Caco-2 (cell line): ENCODE data around the gene L3MBTL4. TPM values are rescaled to one million over a fixed set of nuclear protein-coding genes. Genes with fewer than 3 reads are reported as not detected.

Experiments
- BruUV-seq: library from RNA; stranded (reverse); fragments of 400-500 nt; replicated peaks from 2 replicates; lab custom pipeline; 2021; lab: Mats Ljungman, UMichigan
- CTCF ChIA-PET: fragments of 300-600 bp; sonication (Branson Sonifier 250); formaldehyde crosslinking; loops from one replicate; lab custom pipeline; 2022; ENCODE audit warnings: antibody characterized with exemption; lab: Charles Lee
- POLR2A ChIA-PET: fragments of 300-600 bp; sonication (Branson Sonifier 250); formaldehyde crosslinking; loops from one replicate; lab custom pipeline; 2022; ENCODE audit warnings: antibody characterized with exemption; lab: Charles Lee
- DNase-seq, 2 experiments: peaks; one replicate each; pipeline versions ENCODE4 v3.0.0 to v3.0.0-alpha.2; 2020 to 2022
- H3K27me3 ChIP-seq: replicated peaks from 2 replicates; pipeline ENCODE4 v1.6.0; 2011; ENCODE audit warnings: low read length; ENCODE audit not compliant: control insufficient read depth, insufficient read depth
- H3K36me3 ChIP-seq: 2 replicates; pipeline ENCODE4 v1.5.1; 2011; ENCODE audit warnings: low read length; ENCODE audit not compliant: control insufficient read depth, insufficient read depth
- H3K4me1 ChIP-seq: fragments of 250-450 bp; sonication (Bioruptor Pico); 2 replicates; pipeline ENCODE4 v1.5.1; 2020; ENCODE audit warnings: mild to moderate bottlenecking
- H3K4me3 ChIP-seq: 2 replicates; pipeline ENCODE4 v1.5.1; 2011; ENCODE audit warnings: low read depth, mild to moderate bottlenecking, control low read depth, low read length
- H3K9me3 ChIP-seq: fragments of 250-450 bp; sonication (Bioruptor Pico); 2 replicates; pipeline ENCODE4 v1.5.1; 2020; ENCODE audit warnings: mild to moderate bottlenecking, moderate library complexity
- H3K27ac Mint-ChIP-seq: one replicate; pipeline ENCODE4 v1.8.0; 2022; ENCODE audit warnings: mixed read lengths; ENCODE audit not compliant: unreplicated experiment
- H3K27me3 Mint-ChIP-seq: one replicate; pipeline ENCODE4 v1.8.0; 2022; ENCODE audit warnings: mixed read lengths; ENCODE audit not compliant: insufficient read depth, unreplicated experiment
- H3K36me3 Mint-ChIP-seq: one replicate; pipeline ENCODE4 v1.8.0; 2022; ENCODE audit warnings: mild to moderate bottlenecking, mixed read lengths; ENCODE audit not compliant: insufficient read depth, unreplicated experiment
- H3K4me1 Mint-ChIP-seq: one replicate; pipeline ENCODE4 v1.8.0; 2022; ENCODE audit warnings: low read depth, mixed read lengths; ENCODE audit not compliant: unreplicated experiment
- H3K4me3 Mint-ChIP-seq: one replicate; pipeline ENCODE4 v1.8.0; 2022; ENCODE audit warnings: mild to moderate bottlenecking, moderate library complexity, mixed read lengths; ENCODE audit not compliant: unreplicated experiment
- H3K9me3 Mint-ChIP-seq: one replicate; pipeline ENCODE4 v1.8.0; 2022; ENCODE audit warnings: mixed read lengths; ENCODE audit not compliant: unreplicated experiment
- intact Hi-C: fragments of 100-400 bp; cut with micrococcal nuclease; formaldehyde crosslinking; loops from one replicate; pipeline ENCODE4 v1.10.0; 2022; ENCODE audit not compliant: unreplicated experiment
- total RNA-seq: library from RNA; stranded (reverse); gene quantifications from 2 replicates; pipeline ENCODE4 v1.2.3, GENCODE V29; 2022
- TF ChIP-seq, protein P1 (sequence below), 2 experiments: fragments of 200-600 bp in 1 of 2; IDR thresholded peaks; 1 replicate in 1 of 2; 2 replicates in 1 of 2; pipeline versions ENCODE4 v1.5.1 to v1.8.0; 2011 to 2022; ENCODE audit warnings: antibody characterized with exemption in 1 of 2, control low read depth in 1 of 2, inconsistent platforms in 1 of 2, low read depth in 1 of 2, low read length in 1 of 2, mild to moderate bottlenecking in 1 of 2, moderate library complexity in 1 of 2; ENCODE audit not compliant: insufficient read depth in 1 of 2, severe bottlenecking in 1 of 2, unreplicated experiment in 1 of 2

The L3MBTL4 gene
- total RNA-seq, 1 experiment from 2014 or later: 0.23 TPM

GRCh38 chr18:5966514-5966913 is 448.2 kb downstream of the L3MBTL4 start:
- DNase-seq: no peak
- intact Hi-C loops: no loop called here
- Mint-ChIP-seq H3K4me1 (peaks cover 6% of the 10 kb centered on the region), H3K36me3 (no peaks in the 10 kb centered on the region), H3K27me3 (peaks cover 9% of the 10 kb centered on the region), H3K9me3 (no peaks in the 10 kb centered on the region), H3K27ac (no peak overlapping the region), H3K4me3 (no peak overlapping the region)
- TF ChIP-seq, protein P1, sequence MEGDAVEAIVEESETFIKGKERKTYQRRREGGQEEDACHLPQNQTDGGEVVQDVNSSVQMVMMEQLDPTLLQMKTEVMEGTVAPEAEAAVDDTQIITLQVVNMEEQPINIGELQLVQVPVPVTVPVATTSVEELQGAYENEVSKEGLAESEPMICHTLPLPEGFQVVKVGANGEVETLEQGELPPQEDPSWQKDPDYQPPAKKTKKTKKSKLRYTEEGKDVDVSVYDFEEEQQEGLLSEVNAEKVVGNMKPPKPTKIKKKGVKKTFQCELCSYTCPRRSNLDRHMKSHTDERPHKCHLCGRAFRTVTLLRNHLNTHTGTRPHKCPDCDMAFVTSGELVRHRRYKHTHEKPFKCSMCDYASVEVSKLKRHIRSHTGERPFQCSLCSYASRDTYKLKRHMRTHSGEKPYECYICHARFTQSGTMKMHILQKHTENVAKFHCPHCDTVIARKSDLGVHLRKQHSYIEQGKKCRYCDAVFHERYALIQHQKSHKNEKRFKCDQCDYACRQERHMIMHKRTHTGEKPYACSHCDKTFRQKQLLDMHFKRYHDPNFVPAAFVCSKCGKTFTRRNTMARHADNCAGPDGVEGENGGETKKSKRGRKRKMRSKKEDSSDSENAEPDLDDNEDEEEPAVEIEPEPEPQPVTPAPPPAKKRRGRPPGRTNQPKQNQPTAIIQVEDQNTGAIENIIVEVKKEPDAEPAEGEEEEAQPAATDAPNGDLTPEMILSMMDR (IDR thresholded peaks at IDR 0.05; ENCODE audit: insufficient read depth in 1 of 2, low read depth in 1 of 2, low read length in 1 of 2, severe bottlenecking in 1 of 2, unreplicated experiment in 1 of 2): no peak
- ChIA-PET POLR2A (no interaction called here), CTCF (no interaction called here)
- Histone ChIP-seq H3K27me3 (no peaks in the 10 kb centered on the region; the same call in 1 of the 2 replicates), H3K9me3 (no peaks in the 10 kb centered on the region), H3K36me3 (no peaks in the 10 kb centered on the region), H3K4me1 (no peaks in the 10 kb centered on the region), H3K4me3 (no peak overlapping the region)
- BruUV-seq: no TSS peak

- BruUV-seq: no TSS peak
- H3K4me1 Mint-ChIP-seq: peaks cover 6% of the 10 kb centered on the region
- peaks cover 9% of the 10 kb centered on the region for H3K27me3 Mint-ChIP-seq
- no peaks in the 10 kb centered on the region for H3K9me3 Mint-ChIP-seq
- H3K36me3 ChIP-seq: no peaks in the 10 kb centered on the region
- no peaks in the 10 kb centered on the region for H3K36me3 Mint-ChIP-seq
- no peaks in the 10 kb centered on the region; the same call in 1 of the 2 replicates for H3K27me3 ChIP-seq
- H3K27ac Mint-ChIP-seq: no peak overlapping the region
- H3K4me1 ChIP-seq: no peaks in the 10 kb centered on the region
- no peak overlapping the region for H3K4me3 ChIP-seq
- no peak overlapping the region for H3K4me3 Mint-ChIP-seq
- DNase-seq: no peak
- ChIA-PET POLR2A (no interaction called here), CTCF (no interaction called here)
- H3K9me3 ChIP-seq: no peaks in the 10 kb centered on the region
- intact Hi-C loops: no loop called here
- TF ChIP-seq, protein P1 (IDR thresholded peaks at IDR 0.05; ENCODE audit: insufficient read depth in 1 of 2, low read depth in 1 of 2, low read length in 1 of 2, severe bottlenecking in 1 of 2, unreplicated experiment in 1 of 2): no peak
Observed at GRCh38 chr18:5964996-5965395, 449.7 kb downstream of the L3MBTL4 start.

- intact Hi-C loops: no loop called here
- POLR2A ChIA-PET: no interaction called here
Observed at GRCh38 chr18:5964596-5964995, 450.1 kb downstream of the L3MBTL4 start.

More at GRCh38 chr18:5964596-5964995, 450.1 kb downstream of the L3MBTL4 start:
- H3K4me1 ChIP-seq: no peaks in the 10 kb centered on the region
- H3K4me1 Mint-ChIP-seq: peaks cover 6% of the 10 kb centered on the region
- H3K4me3 Mint-ChIP-seq: no peak overlapping the region
- no peaks in the 10 kb centered on the region; the same call in 1 of the 2 replicates for H3K27me3 ChIP-seq
- no peak for DNase-seq
- no TSS peak for BruUV-seq
- no peak overlapping the region for H3K27ac Mint-ChIP-seq
- TF ChIP-seq, protein P1 (IDR thresholded peaks at IDR 0.05; ENCODE audit: insufficient read depth in 1 of 2, low read depth in 1 of 2, low read length in 1 of 2, severe bottlenecking in 1 of 2, unreplicated experiment in 1 of 2): no peak
- H3K36me3 ChIP-seq: no peaks in the 10 kb centered on the region
- peaks cover 9% of the 10 kb centered on the region for H3K27me3 Mint-ChIP-seq
- no peaks in the 10 kb centered on the region for H3K9me3 ChIP-seq
- CTCF ChIA-PET: no interaction called here
- no peaks in the 10 kb centered on the region for H3K9me3 Mint-ChIP-seq
- no peaks in the 10 kb centered on the region for H3K36me3 Mint-ChIP-seq
- H3K4me3 ChIP-seq: no peak overlapping the region
